Stimulated activated naive CD8-positive, alpha-beta T cell treated with anti-CD3 and anti-CD28 coated beads, Interleukin-15, Interleukin-2, amounts not matched to agents 100 ng/mL and 50 ng/mL, for 24 hours (primary cell): ENCODE measurements around the gene JPT2.

Experiments used
- H3K27ac Mint-ChIP-seq: one replicate; pipeline ENCODE4 v1.8.0; 2021; ENCODE audit warnings: mild to moderate bottlenecking, mixed read lengths
- H3K27me3 Mint-ChIP-seq: one replicate; pipeline ENCODE4 v1.8.0; 2021; ENCODE audit warnings: mixed read lengths
- H3K36me3 Mint-ChIP-seq: one replicate; pipeline ENCODE4 v1.8.0; 2021; ENCODE audit warnings: low read depth, mixed read lengths
- H3K4me1 Mint-ChIP-seq: one replicate; pipeline ENCODE4 v1.8.0; 2021; ENCODE audit warnings: low read depth, mixed read lengths
- H3K4me3 Mint-ChIP-seq: one replicate; pipeline ENCODE4 v1.8.0; 2021; ENCODE audit warnings: mild to moderate bottlenecking, mixed read lengths
- H3K9me3 Mint-ChIP-seq: one replicate; pipeline ENCODE4 v1.8.0; 2021; ENCODE audit warnings: mixed read lengths

JPT2 gene

DNA sequence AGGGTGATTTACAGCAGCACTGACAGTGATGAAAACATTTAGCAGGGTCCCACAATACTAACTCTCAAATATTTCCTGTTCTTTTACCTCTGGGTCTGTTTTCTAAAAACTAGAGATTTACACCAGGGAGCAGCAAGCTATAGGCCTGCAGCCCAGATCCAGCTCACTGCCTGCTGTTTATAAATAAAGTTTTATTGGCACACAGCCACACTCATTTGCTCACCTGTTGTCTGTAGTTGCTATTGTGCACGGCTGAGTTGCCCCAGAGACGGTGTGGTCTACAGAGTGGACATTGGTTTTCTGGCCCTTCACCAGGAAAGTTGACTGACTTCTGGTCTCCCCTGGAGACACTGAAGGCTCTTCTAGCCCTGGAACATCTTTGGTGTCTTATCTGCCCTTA, 16.3 kb upstream of the JPT2 start:
- H3K27ac Mint-ChIP-seq, result no peak overlapping the region
- H3K36me3 Mint-ChIP-seq, result peaks cover 39% of the 10 kb centered on the region
- no peak overlapping the region for H3K4me3 Mint-ChIP-seq
- no peaks in the 10 kb centered on the region for H3K4me1 Mint-ChIP-seq
- no peaks in the 10 kb centered on the region for H3K9me3 Mint-ChIP-seq
- H3K27me3 Mint-ChIP-seq, result no peaks in the 10 kb centered on the region

DNA sequence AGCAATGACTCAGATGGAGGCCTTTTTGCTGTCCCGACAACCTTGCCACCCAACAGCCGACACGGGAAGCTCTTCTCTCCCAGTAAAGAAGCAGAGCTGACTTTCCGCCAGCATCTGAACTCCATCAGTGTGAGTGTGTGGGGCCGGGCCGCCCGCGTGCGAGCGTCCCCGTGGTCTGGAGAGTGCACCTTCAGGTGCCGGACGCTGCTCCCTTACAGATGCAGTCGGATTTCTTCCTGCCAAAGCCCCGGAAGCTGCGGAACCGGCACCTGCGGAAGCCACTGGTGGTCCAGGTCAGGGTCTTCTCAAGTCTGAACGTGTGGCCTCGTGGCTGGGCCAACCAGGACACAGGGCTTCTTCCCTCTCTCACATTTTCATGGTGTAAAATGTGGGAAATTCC, 15.5 kb upstream of the JPT2 start:
- Mint-ChIP-seq H3K4me3 (no peak overlapping the region), H3K27me3 (no peaks in the 10 kb centered on the region), H3K27ac (no peak overlapping the region), H3K36me3 (peaks cover 46% of the 10 kb centered on the region), H3K9me3 (no peaks in the 10 kb centered on the region), H3K4me1 (no peaks in the 10 kb centered on the region)

DNA sequence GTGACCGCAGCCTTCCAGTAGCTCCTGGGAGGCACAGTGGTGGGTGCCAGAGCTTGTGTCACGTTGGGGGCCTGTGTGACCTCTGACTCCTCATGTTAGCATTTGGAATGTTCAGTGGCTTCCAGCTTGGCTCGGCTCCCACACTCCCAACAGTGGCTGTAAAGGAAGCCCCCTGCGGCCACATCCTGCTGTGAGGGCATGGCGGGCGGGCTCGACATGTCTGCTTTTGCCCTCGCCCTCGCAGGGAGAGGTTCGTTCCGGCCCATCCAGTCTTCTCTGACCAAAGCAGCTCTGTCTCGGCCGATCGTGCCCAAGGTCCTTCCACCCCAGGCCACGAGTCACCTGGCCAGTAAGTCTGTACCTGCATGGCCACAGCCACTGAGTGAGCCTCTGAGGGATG, 12.2 kb upstream of the JPT2 start:
- no peaks in the 10 kb centered on the region for H3K4me1 Mint-ChIP-seq
- H3K27ac Mint-ChIP-seq, result no peak overlapping the region
- H3K27me3 Mint-ChIP-seq, result no peaks in the 10 kb centered on the region
- H3K4me3 Mint-ChIP-seq, result no peak overlapping the region
- H3K9me3 Mint-ChIP-seq, result no peaks in the 10 kb centered on the region
- peaks cover 61% of the 10 kb centered on the region for H3K36me3 Mint-ChIP-seq

DNA sequence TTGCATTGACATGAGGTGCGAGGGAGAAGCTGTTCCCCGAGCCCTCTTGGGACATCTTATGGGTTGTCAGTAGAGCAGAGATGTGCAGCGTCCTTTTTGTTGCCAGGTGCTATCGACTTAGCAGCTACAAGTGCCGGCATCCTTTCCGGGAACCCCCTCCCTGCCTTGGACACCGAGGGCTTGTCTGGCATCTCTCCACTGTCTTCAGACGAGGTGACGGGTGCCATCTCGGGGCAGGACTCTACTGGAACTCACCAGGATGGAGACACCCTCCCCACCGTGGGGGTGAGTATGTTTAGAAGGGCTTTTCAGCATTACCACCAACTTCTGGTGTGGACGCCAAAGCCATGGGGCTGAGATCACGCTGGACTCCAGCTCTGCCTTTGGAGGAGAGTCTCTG, 11.8 kb upstream of the JPT2 start:
- peaks cover 66% of the 10 kb centered on the region for H3K36me3 Mint-ChIP-seq
- no peak overlapping the region for H3K27ac Mint-ChIP-seq
- H3K4me3 Mint-ChIP-seq, result no peak overlapping the region
- H3K9me3 Mint-ChIP-seq, result no peaks in the 10 kb centered on the region
- no peaks in the 10 kb centered on the region for H3K27me3 Mint-ChIP-seq
- no peaks in the 10 kb centered on the region for H3K4me1 Mint-ChIP-seq

DNA sequence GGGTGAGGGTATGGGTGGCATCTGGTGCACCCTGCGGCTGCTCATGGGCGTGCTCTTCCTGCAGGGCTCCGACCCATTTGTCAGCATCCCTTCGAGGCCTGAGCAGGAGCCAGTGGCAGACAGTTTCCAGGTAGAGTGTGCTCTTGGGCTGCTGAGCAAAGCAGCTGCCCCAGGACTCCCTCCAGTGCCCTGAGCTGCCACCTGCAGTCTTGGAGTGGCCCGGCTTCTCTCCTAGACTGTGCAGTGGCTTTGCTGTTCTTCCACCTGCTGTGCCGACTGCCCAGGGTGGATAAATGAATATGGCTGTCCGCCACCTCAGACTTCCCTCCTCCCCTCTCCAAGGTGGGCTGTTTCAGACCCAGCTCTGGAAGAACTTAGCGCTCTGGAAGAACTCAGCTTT, 10.8 kb upstream of the JPT2 start:
- H3K27ac Mint-ChIP-seq, result no peak overlapping the region
- H3K4me1 Mint-ChIP-seq, result no peaks in the 10 kb centered on the region
- no peaks in the 10 kb centered on the region for H3K27me3 Mint-ChIP-seq
- H3K9me3 Mint-ChIP-seq, result no peaks in the 10 kb centered on the region
- no peak overlapping the region for H3K4me3 Mint-ChIP-seq
- H3K36me3 Mint-ChIP-seq, result peaks cover 67% of the 10 kb centered on the region

DNA sequence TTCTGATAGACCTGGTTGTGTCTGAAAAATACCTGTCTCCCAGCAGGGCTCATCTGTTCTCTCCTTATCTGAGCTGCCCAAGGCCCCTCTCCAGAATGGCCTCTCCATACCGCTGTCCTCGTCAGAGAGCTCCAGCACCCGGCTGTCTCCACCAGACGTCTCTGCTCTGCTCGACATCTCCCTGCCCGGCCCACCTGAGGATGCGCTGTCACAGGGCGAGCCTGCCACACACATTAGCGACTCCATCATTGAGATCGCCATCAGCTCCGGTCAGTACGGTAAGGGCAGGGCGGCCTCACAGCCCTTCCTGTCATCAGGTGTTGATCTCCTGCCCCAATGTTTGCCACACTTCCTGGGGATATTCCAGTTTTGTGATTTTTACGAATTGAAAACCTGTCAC, 10.2 kb upstream of the JPT2 start:
- Mint-ChIP-seq H3K36me3 (peaks cover 69% of the 10 kb centered on the region), H3K4me3 (no peak overlapping the region), H3K9me3 (no peaks in the 10 kb centered on the region), H3K4me1 (no peaks in the 10 kb centered on the region), H3K27me3 (no peaks in the 10 kb centered on the region), H3K27ac (no peak overlapping the region)

DNA sequence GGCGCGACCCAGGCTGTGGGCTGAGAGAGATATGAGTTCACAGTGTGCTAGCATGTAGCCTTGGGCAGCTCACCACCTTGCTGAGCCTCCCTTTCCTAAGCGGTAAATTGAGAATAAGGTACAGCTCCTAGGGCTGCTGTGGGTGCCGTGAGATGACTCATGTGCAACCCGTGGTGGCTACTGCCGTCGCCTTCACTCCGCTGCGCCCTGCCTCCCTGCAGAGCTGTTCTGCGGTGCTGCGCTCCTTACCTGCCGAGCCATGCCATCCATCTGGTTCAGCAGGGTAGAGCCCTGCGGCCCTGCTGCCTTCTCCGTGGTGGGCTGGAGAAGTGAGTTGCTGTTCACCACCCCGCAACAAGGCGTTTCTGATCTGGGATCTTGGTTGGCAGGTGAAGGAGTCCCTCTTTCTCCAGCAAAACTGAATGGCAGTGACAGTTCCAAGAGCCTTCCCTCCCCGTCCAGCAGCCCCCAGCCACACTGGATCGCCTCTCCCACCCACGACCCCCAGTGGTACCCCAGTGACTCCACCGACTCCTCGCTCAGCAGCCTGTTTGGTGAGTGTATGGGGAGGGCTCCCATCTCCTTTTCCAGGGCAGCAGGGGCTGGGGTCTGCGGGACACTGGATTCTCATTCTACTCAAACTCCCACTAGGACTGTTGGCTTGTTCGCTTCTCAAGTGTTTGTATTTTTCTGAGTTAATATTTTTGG, 9.3 kb upstream of the JPT2 start:
- Mint-ChIP-seq H3K36me3 (peaks cover 68% of the 10 kb centered on the region), H3K4me1 (no peaks in the 10 kb centered on the region), H3K9me3 (no peaks in the 10 kb centered on the region), H3K4me3 (no peak overlapping the region), H3K27ac (no peak overlapping the region), H3K27me3 (no peaks in the 10 kb centered on the region)

DNA sequence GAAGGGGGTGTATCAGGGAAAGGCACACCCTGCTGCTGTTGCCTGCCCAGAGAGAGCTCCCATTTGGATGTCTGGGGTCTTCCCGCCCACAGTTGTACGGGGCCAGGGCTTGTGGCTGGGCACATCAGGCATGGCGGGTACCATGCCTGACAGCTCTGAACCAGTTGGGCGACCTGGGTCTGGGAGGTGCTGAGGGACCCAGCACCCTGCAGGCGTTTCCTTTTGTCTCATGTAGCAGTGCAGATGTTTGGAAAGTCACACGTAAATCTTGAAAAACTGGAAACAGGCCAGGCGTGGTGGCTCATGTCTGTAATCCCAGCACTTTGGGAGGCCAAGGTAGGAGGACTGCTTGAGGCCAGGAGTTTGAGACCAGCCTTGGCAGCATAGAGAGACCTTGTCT, 8.4 kb upstream of the JPT2 start:
- Mint-ChIP-seq H3K36me3 (peaks cover 70% of the 10 kb centered on the region), H3K9me3 (no peaks in the 10 kb centered on the region), H3K27ac (no peak overlapping the region), H3K4me1 (no peaks in the 10 kb centered on the region), H3K27me3 (no peaks in the 10 kb centered on the region), H3K4me3 (no peak overlapping the region)

DNA sequence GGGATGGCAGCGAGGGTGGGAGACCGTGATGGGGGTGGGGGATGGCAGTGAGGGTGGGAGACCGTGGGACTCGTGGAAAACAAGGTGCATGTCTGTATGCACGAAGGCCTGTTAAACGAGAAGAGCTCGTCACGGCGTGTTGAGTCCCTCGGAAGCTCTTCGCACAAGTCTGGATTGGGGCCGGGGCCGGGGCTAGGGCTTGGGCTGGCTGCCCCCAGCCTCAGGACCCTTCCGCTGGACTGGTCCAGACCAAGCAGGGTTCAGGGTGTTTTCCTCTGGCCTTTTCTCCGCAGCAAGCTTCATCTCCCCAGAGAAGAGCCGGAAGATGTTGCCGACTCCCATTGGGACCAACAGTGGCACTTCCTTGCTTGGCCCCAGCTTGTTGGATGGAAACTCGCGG, 7.7 kb upstream of the JPT2 start:
- Mint-ChIP-seq H3K9me3 (no peaks in the 10 kb centered on the region), H3K27ac (no peak overlapping the region), H3K27me3 (no peaks in the 10 kb centered on the region), H3K4me1 (no peaks in the 10 kb centered on the region), H3K4me3 (no peak overlapping the region), H3K36me3 (peaks cover 70% of the 10 kb centered on the region)

DNA sequence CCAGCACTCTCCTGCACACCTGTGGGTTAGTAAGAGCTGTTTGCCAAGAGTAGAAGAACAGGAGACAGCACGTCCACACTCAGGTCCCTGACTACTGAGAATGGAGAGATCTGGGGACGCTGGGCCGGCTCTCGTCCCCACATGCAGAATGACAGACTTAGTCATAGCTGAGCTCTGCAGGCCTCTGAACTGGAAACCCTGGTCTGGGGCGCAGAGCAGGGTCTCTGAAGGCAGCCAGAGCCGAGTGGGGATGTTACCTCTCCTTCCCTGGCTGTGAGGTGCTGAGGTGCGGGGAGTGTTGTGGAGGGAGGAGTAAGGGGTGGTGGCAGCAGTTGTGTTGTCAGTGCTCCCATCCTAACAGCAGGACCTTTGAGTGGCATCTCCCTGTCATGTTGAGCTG, 7.2 kb upstream of the JPT2 start:
- H3K36me3 Mint-ChIP-seq, result peaks cover 71% of the 10 kb centered on the region
- no peak overlapping the region for H3K27ac Mint-ChIP-seq

DNA sequence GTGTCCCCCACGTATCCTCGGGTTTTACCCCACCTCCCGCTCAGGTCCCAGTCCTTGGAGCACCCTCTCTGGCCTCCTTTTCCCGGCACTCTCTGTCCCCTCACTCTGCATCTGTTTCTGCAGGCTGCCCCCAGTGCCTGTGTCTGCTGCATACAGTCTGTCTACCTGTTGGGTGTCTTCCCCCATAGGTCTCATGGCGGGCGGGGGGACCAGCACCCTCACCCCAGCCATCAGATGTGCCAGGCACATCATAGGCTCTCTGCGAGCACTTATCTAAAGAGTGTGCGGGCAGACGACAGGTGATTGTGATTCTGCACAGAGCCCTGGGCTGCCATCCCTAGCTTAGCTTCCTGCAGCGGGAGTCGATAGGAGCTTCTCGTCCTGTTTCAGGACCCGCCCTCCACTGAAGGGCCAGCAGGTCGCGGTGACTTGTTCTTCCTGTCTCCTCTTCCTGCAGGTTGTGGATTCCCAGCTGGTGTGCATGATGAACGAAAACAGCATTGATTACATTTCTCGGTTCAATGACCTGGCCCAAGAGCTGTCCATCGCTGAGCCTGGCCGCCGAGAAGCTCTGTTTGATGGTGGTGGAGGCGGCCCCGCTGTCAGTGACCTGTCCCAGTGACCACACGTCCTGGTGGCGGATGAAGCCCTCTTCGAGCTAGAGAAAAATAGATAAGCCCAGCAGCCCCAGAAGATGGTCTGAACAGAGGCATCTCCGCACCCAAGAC, 4.5 kb upstream of the JPT2 start:
- Mint-ChIP-seq H3K36me3 (peaks cover 54% of the 10 kb centered on the region), H3K27ac (no peak overlapping the region), H3K4me3 (no peak overlapping the region)

More for the DNA sequence above, 7.2 kb upstream of the JPT2 start:
- no peak overlapping the region for H3K4me3 Mint-ChIP-seq
- no peaks in the 10 kb centered on the region for H3K27me3 Mint-ChIP-seq
- H3K4me1 Mint-ChIP-seq, result no peaks in the 10 kb centered on the region
- H3K9me3 Mint-ChIP-seq, result no peaks in the 10 kb centered on the region

DNA sequence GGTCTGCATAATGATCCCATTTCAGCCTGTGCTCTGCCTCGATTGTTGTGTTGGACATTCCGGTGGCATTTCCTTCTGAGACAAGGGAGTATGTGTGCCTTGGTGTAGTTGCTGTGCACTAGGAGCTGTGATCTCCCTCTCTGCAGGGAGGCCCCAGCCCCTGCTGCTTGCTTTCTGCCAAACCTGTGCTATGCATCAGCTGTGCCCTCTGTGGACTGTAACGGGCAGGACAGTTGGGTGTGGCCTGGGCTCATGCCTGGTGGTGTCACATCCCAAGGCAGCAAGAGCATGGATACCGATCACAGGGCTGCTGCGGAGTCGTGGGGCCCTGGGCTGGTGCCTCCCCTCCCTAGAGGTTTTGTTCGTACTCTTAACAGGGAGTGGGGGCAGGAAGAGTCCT, 3.8 kb upstream of the JPT2 start:
- H3K4me3 Mint-ChIP-seq, result no peak overlapping the region
- no peaks in the 10 kb centered on the region for H3K9me3 Mint-ChIP-seq
- peaks cover 55% of the 10 kb centered on the region for H3K36me3 Mint-ChIP-seq
- H3K27ac Mint-ChIP-seq, result no peak overlapping the region
- H3K4me1 Mint-ChIP-seq, result peaks cover 14% of the 10 kb centered on the region
- no peaks in the 10 kb centered on the region for H3K27me3 Mint-ChIP-seq

More for the DNA sequence above, 4.5 kb upstream of the JPT2 start:
- H3K4me1 Mint-ChIP-seq, result peaks cover 6% of the 10 kb centered on the region
- H3K9me3 Mint-ChIP-seq, result no peaks in the 10 kb centered on the region
- H3K27me3 Mint-ChIP-seq, result no peaks in the 10 kb centered on the region

DNA sequence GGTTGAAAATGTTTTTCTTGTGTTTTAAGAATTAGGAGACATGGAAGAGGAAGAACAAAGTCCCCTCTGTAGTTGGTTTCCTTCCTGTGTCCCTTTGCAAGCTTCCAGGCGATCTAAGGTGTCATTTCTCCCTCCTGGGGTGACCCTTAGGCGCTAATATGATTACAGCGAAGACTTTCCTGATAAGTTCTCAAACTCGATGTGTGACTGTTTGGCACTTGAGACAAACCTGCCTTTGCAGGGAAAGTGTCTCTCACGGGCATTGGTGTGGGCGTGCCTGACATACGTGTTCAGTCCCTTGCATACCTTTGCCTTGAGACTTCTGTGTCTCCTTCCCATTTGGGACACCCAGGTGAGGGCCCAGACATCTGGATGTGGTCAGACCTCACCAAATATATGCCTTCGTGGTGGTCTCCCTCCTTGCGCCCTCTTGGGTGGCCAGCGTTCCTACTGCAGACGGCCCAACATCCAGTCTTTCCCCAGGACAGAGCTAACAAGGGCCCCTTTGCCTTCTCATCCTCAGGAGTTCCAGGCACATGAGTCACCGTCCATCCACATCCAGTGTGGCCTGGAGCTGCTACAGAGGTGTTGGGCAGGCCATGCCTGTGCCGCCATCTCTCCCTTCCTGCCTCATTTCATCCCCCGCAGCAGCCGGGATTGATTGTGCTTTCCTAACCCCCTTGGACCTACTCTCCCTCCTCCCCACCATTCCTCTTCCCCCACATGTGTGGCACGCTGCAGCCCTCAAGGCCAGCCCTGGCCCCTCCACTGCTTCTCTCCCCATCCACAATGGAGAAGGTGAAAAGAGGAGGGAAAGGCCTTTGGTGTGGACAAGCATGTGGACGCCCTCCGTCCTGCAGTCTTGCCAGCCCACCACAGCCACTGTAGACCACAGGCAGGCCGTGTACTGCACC, 3.1 kb upstream of the JPT2 start:
- H3K27me3 Mint-ChIP-seq, result no peaks in the 10 kb centered on the region
- H3K9me3 Mint-ChIP-seq, result no peaks in the 10 kb centered on the region
- peaks cover 18% of the 10 kb centered on the region for H3K4me1 Mint-ChIP-seq
- H3K36me3 Mint-ChIP-seq, result peaks cover 52% of the 10 kb centered on the region
- H3K4me3 Mint-ChIP-seq, result no peak overlapping the region
- H3K27ac Mint-ChIP-seq, result no peak overlapping the region

DNA sequence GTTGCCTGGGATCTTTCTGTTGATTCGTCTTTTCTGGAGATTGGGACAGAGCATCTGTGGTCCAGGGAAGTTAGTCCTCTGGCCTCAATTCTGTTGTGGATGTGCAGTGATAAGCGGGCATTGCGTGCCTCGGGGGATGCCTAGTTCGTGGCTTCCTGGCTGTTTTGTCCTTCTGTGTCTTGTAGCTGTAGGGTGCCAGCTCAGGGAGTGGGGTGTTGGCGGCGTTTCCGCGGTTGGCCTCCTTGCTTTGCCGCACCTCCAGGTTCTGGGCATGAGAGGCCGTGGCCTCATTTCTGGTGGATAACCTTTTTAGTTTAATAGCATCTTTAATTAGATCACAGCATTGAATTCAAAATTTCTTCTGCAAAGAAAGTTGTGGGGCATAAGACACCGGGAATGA, 1.4 kb upstream of the JPT2 start:
- Mint-ChIP-seq H3K27ac (no peak overlapping the region), H3K4me3 (no peak overlapping the region), H3K27me3 (no peaks in the 10 kb centered on the region), H3K36me3 (peaks cover 41% of the 10 kb centered on the region), H3K4me1 (peaks cover 30% of the 10 kb centered on the region), H3K9me3 (no peaks in the 10 kb centered on the region)

DNA sequence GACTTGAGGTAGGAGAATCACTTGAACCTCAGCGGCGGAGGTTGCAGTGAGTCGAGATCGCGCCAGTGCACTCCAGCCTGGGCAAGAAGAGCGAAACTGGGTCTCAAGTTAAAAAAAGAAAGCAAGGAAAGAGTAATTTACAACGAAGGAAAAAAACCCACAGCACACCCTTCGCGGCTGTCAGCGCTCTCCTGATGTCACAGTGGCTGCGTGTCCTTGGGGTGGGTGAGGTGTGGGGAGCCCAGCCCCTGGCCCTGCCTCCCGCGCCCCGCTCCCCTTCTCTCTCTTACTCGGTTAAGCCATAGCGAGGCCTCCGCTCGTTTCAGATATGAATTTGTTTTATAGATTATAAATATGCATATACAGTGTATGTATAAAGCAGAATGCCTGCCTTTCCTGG, 740 bp upstream of the JPT2 start:
- peaks cover 35% of the 10 kb centered on the region for H3K36me3 Mint-ChIP-seq
- H3K9me3 Mint-ChIP-seq, result no peaks in the 10 kb centered on the region
- no peak overlapping the region for H3K27ac Mint-ChIP-seq
- H3K27me3 Mint-ChIP-seq, result no peaks in the 10 kb centered on the region
- H3K4me3 Mint-ChIP-seq, result peak overlapping the region; percentile 47
- H3K4me1 Mint-ChIP-seq, result peaks cover 30% of the 10 kb centered on the region
